HG03571 (cell line): ENCODE results near the gene RPL13A.
"Not testable (repeated sequence)": the region's sequence is repeated elsewhere in the genome, so short reads cannot be mapped to it uniquely, and the experiment has no call there.

Experiments
- ATAC-seq: cut with Tn5 transposase; IDR thresholded peaks from one replicate; pipeline ENCODE4 v1.9.1; 2021; ENCODE audit not compliant: unreplicated experiment

Gene RPL13A

GRCh38 chr19:49487277-49488045, at the start of gene RPL13A:
TSS of gene RPL13A (plus strand) at chr19:49487608. CDS start at chr19:49487630, 22 bp downstream.
- ATAC-seq = peak; percentile 80

GRCh38 chr19:49438261-49438660, 49.1 kb upstream of the RPL13A start:
- no peak for ATAC-seq

GRCh38 chr19:49439836-49440235, 47.6 kb upstream of the RPL13A start:
- no peak for ATAC-seq

GRCh38 chr19:49440439-49441209, 46.8 kb upstream of the RPL13A start:
- no peak for ATAC-seq

GRCh38 chr19:49441210-49441959, 46.0 kb upstream of the RPL13A start, which contains the start of gene SLC17A7:
TSS of gene SLC17A7 (minus strand) at chr19:49441527. CDS start at chr19:49441379, 148 bp downstream.
- no peak for ATAC-seq

- ATAC-seq = no peak
Observed at GRCh38 chr19:49441960-49442350, 45.5 kb upstream of the RPL13A start.

- ATAC-seq = no peak
Observed at GRCh38 chr19:49442354-49442753, 45.1 kb upstream of the RPL13A start.

- ATAC-seq = no peak
Observed at GRCh38 chr19:49442771-49443365, 44.5 kb upstream of the RPL13A start.

- peak; percentile 68 for ATAC-seq
Observed at GRCh38 chr19:49443366-49444099, 43.9 kb upstream of the RPL13A start.

- not testable (repeated sequence) for ATAC-seq
Observed at GRCh38 chr19:49444100-49444700, 43.2 kb upstream of the RPL13A start.

GRCh38 chr19:49445997-49446396, 41.4 kb upstream of the RPL13A start:
- ATAC-seq = no peak

GRCh38 chr19:49447485-49448431, 39.6 kb upstream of the RPL13A start:
- ATAC-seq = no peak

- no peak for ATAC-seq
Observed at GRCh38 chr19:49448432-49448786, 39.0 kb upstream of the RPL13A start.

- no peak for ATAC-seq
Observed at GRCh38 chr19:49450405-49450804, 37.0 kb upstream of the RPL13A start.

GRCh38 chr19:49451430-49452181, 35.8 kb upstream of the RPL13A start, which contains the start of gene PIH1D1:
TSS of gene PIH1D1 (minus strand) at chr19:49451814. CDS start at chr19:49451574, 240 bp downstream.
- peak; percentile 45 for ATAC-seq

- peak; percentile 63 for ATAC-seq
Observed at GRCh38 chr19:49453013-49453756, 34.2 kb upstream of the RPL13A start, which contains the start of gene ALDH16A1. TSS of gene ALDH16A1 (plus strand) at chr19:49453225. CDS start at chr19:49453332, 107 bp downstream.

GRCh38 chr19:49453757-49454240, 33.6 kb upstream of the RPL13A start:
- no peak for ATAC-seq
